CD4-positive, alpha-beta T cell (primary cell): ENCODE measurements around the gene APOL3. TPM values are rescaled to one million over a fixed set of nuclear protein-coding genes. Genes with fewer than 3 reads are reported as not detected.
"Not testable (repeated sequence)": the region's sequence is repeated elsewhere in the genome, so short reads cannot be mapped to it uniquely, and the experiment has no call there.

ENCODE experiments used
- ATAC-seq: fragments of 200-7000 bp; cut with Tn5 transposase; one replicate; pipeline ENCODE4 v1.10.0; 2022; ENCODE audit warnings: mild to moderate bottlenecking; ENCODE audit not compliant: poor library complexity
- CTCF ChIA-PET: fragments of 350-600 bp; sonication (Branson Sonifier 250); formaldehyde crosslinking; loops from one replicate; lab custom pipeline; 2021; ENCODE audit warnings: antibody characterized with exemption, inconsistent platforms; lab: Charles Lee
- POLR2A ChIA-PET: fragments of 350-600 bp; sonication (Branson Sonifier 250); formaldehyde crosslinking; loops from one replicate; lab custom pipeline; 2021; ENCODE audit warnings: antibody characterized with exemption, inconsistent platforms; lab: Charles Lee
- DNase-seq, 14 experiments: peaks; one replicate each; pipeline ENCODE4 v3.0.0-alpha.2; 2013 to 2020; ENCODE audit warnings: mixed read lengths in 2 of 14
- H3K27ac ChIP-seq, 2 donors: one replicate each; pipeline versions ENCODE4 v1.5.1 to v1.7.0; 2013; ENCODE audit warnings: low read length in 2 of 2, low read depth in 1 of 2, mild to moderate bottlenecking in 1 of 2
- H3K27me3 ChIP-seq, 2 experiments: 1 replicate in 1 of 2; 2 replicates in 1 of 2; pipeline versions ENCODE4 v1.6.1 to v1.7.0; 2013; ENCODE audit warnings: low read length in 2 of 2, control low read depth in 1 of 2, mild to moderate bottlenecking in 1 of 2, moderate library complexity in 1 of 2; ENCODE audit not compliant: insufficient read depth in 2 of 2, control insufficient read depth in 1 of 2
- H3K36me3 ChIP-seq: one replicate; pipeline ENCODE4 v1.6.1; 2013; ENCODE audit warnings: low read length, control low read depth; ENCODE audit not compliant: insufficient read depth
- H3K4me1 ChIP-seq: one replicate; pipeline ENCODE4 v1.6.1; 2013; ENCODE audit warnings: low read length, control low read depth; ENCODE audit not compliant: insufficient read depth
- H3K4me3 ChIP-seq: one replicate; pipeline ENCODE4 v1.5.1; 2013; ENCODE audit warnings: mild to moderate bottlenecking, low read length, moderate library complexity
- H3K9me3 ChIP-seq, 2 experiments: 1 replicate in 1 of 2; 2 replicates in 1 of 2; pipeline versions ENCODE4 v1.6.1 to v1.7.0; 2013; ENCODE audit warnings: low read length in 2 of 2, mild to moderate bottlenecking in 2 of 2, control low read depth in 1 of 2, moderate library complexity in 1 of 2; ENCODE audit not compliant: control insufficient read depth in 1 of 2, insufficient read depth in 1 of 2
- H3K27ac Mint-ChIP-seq: one replicate; pipeline ENCODE4 v1.8.0; 2020; ENCODE audit warnings: mixed read lengths
- H3K27me3 Mint-ChIP-seq: one replicate; pipeline ENCODE4 v1.8.0; 2021; ENCODE audit warnings: mixed read lengths
- H3K36me3 Mint-ChIP-seq: one replicate; pipeline ENCODE4 v1.8.0; 2021; ENCODE audit warnings: low read depth, mixed read lengths
- H3K4me1 Mint-ChIP-seq: one replicate; pipeline ENCODE4 v1.8.0; 2021; ENCODE audit warnings: low read depth, mixed read lengths
- H3K4me3 Mint-ChIP-seq: one replicate; pipeline ENCODE4 v1.8.0; 2020; ENCODE audit warnings: mild to moderate bottlenecking, mixed read lengths
- H3K9me3 Mint-ChIP-seq: one replicate; pipeline ENCODE4 v1.8.0; 2020; ENCODE audit warnings: mixed read lengths
- CTCF ChIP-seq: fragments of 200-600 bp; IDR thresholded peaks from one replicate; pipeline ENCODE4 v1.8.0; 2022; ENCODE audit warnings: antibody characterized with exemption, mild to moderate bottlenecking
- intact Hi-C, 2 experiments: fragments of 100-400 bp; cut with DNase I in 1 of 2; cut with micrococcal nuclease in 1 of 2; formaldehyde crosslinking; loops; one replicate each; pipeline versions ENCODE4 v1.15.1 to v1.9.0; 2023 to 2025; cut with DNase I, micrococcal nuclease
- total RNA-seq, 174 experiments: library from RNA in 2 of 174; stranded (reverse) in 2 of 174; gene quantifications; one replicate each; pipeline ENCODE4 v1.2.3 and lab custom pipeline; 2021 to 2026

APOL3 gene
- total RNA-seq, 2 experiments from 2014 or later = 111 to 116 TPM

- H3K36me3 Mint-ChIP-seq = no peaks in the 10 kb centered on the region
- no peaks in the 10 kb centered on the region for H3K4me1 ChIP-seq
- DNase-seq (no peak), ATAC-seq (no peak)
- no peaks in the 10 kb centered on the region for H3K4me1 Mint-ChIP-seq
- peaks cover 7% of the 10 kb centered on the region for H3K27me3 Mint-ChIP-seq
- POLR2A ChIA-PET = no interaction called here
- no peak overlapping the region for H3K4me3 Mint-ChIP-seq
- H3K36me3 ChIP-seq = no peaks in the 10 kb centered on the region
- TF ChIP-seq CTCF = no peak
- CTCF ChIA-PET = no interaction called here
- intact Hi-C loops = no loop called here
- H3K9me3 Mint-ChIP-seq = no peaks in the 10 kb centered on the region
- H3K9me3 ChIP-seq = no peaks in the 10 kb centered on the region
- no peak overlapping the region for H3K4me3 ChIP-seq
- no peaks in the 10 kb centered on the region for H3K27me3 ChIP-seq
- no peak overlapping the region for H3K27ac ChIP-seq
- no peak overlapping the region for H3K27ac Mint-ChIP-seq
These were observed 56.7 kb downstream of the APOL3 start for GRCh38 chr22:36103891-36104290.

GRCh38 chr22:36102995-36103394 is 57.6 kb downstream of the APOL3 start:
- Mint-ChIP-seq H3K4me3 (no peak overlapping the region), H3K4me1 (no peaks in the 10 kb centered on the region), H3K27ac (no peak overlapping the region), H3K27me3 (peaks cover 7% of the 10 kb centered on the region), H3K36me3 (no peaks in the 10 kb centered on the region), H3K9me3 (no peaks in the 10 kb centered on the region)
- TF ChIP-seq CTCF = no peak
- intact Hi-C loops = no loop called here
- Histone ChIP-seq H3K9me3 (no peaks in the 10 kb centered on the region), H3K4me1 (no peaks in the 10 kb centered on the region), H3K27ac (no peak overlapping the region), H3K4me3 (no peak overlapping the region), H3K27me3 (no peaks in the 10 kb centered on the region), H3K36me3 (no peaks in the 10 kb centered on the region)
- ChIA-PET CTCF (no interaction called here), POLR2A (no interaction called here)
- DNase-seq (no peak), ATAC-seq (no peak)

- H3K36me3 ChIP-seq = no peaks in the 10 kb centered on the region
- no peak overlapping the region for H3K27ac Mint-ChIP-seq
- no peaks in the 10 kb centered on the region for H3K27me3 ChIP-seq
- ChIA-PET POLR2A (no interaction called here), CTCF (no interaction called here)
- no peaks in the 10 kb centered on the region for H3K4me1 ChIP-seq
- no peaks in the 10 kb centered on the region for H3K4me1 Mint-ChIP-seq
- H3K4me3 Mint-ChIP-seq = no peak overlapping the region
- no peak for TF ChIP-seq CTCF
- H3K27ac ChIP-seq = no peak overlapping the region
- ATAC-seq = no peak
- no peaks in the 10 kb centered on the region for H3K9me3 ChIP-seq
- no peak for DNase-seq
- peaks cover 7% of the 10 kb centered on the region for H3K27me3 Mint-ChIP-seq
- H3K4me3 ChIP-seq = no peak overlapping the region
- intact Hi-C loops = no loop called here
- no peaks in the 10 kb centered on the region for H3K36me3 Mint-ChIP-seq
- no peaks in the 10 kb centered on the region for H3K9me3 Mint-ChIP-seq
These were observed 58.8 kb downstream of the APOL3 start for GRCh38 chr22:36101756-36102155.

GRCh38 chr22:36100908-36101307 is 59.6 kb downstream of the APOL3 start:
- H3K27me3 ChIP-seq, H3K36me3 ChIP-seq, H3K27ac Mint-ChIP-seq, H3K4me3 Mint-ChIP-seq, H3K4me3 ChIP-seq, H3K9me3 Mint-ChIP-seq, intact Hi-C loops, H3K4me1 Mint-ChIP-seq, H3K27me3 Mint-ChIP-seq, H3K27ac ChIP-seq, H3K9me3 ChIP-seq, CTCF ChIA-PET, ATAC-seq, DNase-seq, H3K36me3 Mint-ChIP-seq, H3K4me1 ChIP-seq, POLR2A ChIA-PET: not testable (repeated sequence)
